IMR-90 (cell line): ENCODE data around the gene SMIM21. TPM values are rescaled to one million over a fixed set of nuclear protein-coding genes. Genes with fewer than 3 reads are reported as not detected.

Source experiments
- ATAC-seq: fragments of 200-7000 bp; cut with Tn5 transposase; 2 replicates; pipeline ENCODE4 v1.9.1; 2020; ENCODE audit warnings: low read depth, mild to moderate bottlenecking, moderate library complexity
- BruUV-seq: library from RNA; stranded (reverse); fragments of 400-500 nt; replicated peaks from 2 replicates; lab custom pipeline; 2021; lab: Mats Ljungman, UMichigan
- CTCF ChIA-PET: fragments of 300-600 bp; formaldehyde crosslinking; extraction: SDS; loops from one replicate; lab custom pipeline; 2021; ENCODE audit warnings: antibody characterized with exemption; lab: Yijun Ruan, JAX
- POLR2A ChIA-PET: fragments of 300-600 bp; sonication (Branson Sonifier 250); formaldehyde crosslinking; loops from one replicate; lab custom pipeline; 2022; ENCODE audit warnings: antibody characterized with exemption; ENCODE audit not compliant: unreplicated experiment; lab: Charles Lee
- DNase-seq: peaks from one replicate; pipeline ENCODE4 v3.0.0; 2013
- H2AFZ ChIP-seq: replicated peaks from 2 replicates; pipeline ENCODE3; 2013; ENCODE audit warnings: low read length, mild to moderate bottlenecking; ENCODE audit not compliant: poor library complexity
- H2AK5ac ChIP-seq: 2 replicates; pipeline ENCODE4 v1.6.1; 2013; ENCODE audit warnings: low read depth, low read length, inconsistent platforms
- H2AK9ac ChIP-seq: replicated peaks from 2 replicates; pipeline ENCODE3; 2013; ENCODE audit warnings: mild to moderate bottlenecking, low read depth, low read length, moderate library complexity; ENCODE audit not compliant: poor library complexity
- H2BK120ac ChIP-seq: 2 replicates; pipeline ENCODE4 v1.6.1; 2013; ENCODE audit warnings: low read depth, low read length, inconsistent platforms
- H2BK15ac ChIP-seq: 3 replicates; pipeline ENCODE4 v1.6.1; 2013; ENCODE audit warnings: low read depth, low read length, inconsistent platforms
- H2BK20ac ChIP-seq: 2 replicates; pipeline ENCODE4 v1.6.1; 2013; ENCODE audit warnings: low read depth, mild to moderate bottlenecking, inconsistent platforms, low read length, moderate library complexity
- H2BK5ac ChIP-seq: 2 replicates; pipeline ENCODE4 v1.6.1; 2013; ENCODE audit warnings: mild to moderate bottlenecking, low read depth, low read length, inconsistent platforms; ENCODE audit not compliant: poor library complexity, severe bottlenecking
- H3K14ac ChIP-seq: replicated peaks from 2 replicates; pipeline ENCODE4 v1.6.1; 2013; ENCODE audit warnings: low read depth, low read length, inconsistent platforms
- H3K18ac ChIP-seq: 2 replicates; pipeline ENCODE4 v1.6.1; 2013; ENCODE audit warnings: low read depth, low read length, control low read depth
- H3K23ac ChIP-seq: 2 replicates; pipeline ENCODE4 v1.6.1; 2013; ENCODE audit warnings: low read depth, low read length, inconsistent platforms
- H3K27ac ChIP-seq: 2 replicates; pipeline ENCODE4 v1.5.1; 2013; ENCODE audit warnings: mild to moderate bottlenecking, control low read depth, low read length; ENCODE audit not compliant: insufficient read depth
- H3K27me3 ChIP-seq: 2 replicates; pipeline ENCODE4 v1.6.1; 2013; ENCODE audit warnings: low read length; ENCODE audit not compliant: control insufficient read depth, insufficient read depth
- H3K36me3 ChIP-seq: 2 replicates; pipeline ENCODE4 v1.6.1; 2013; ENCODE audit warnings: low read length, mixed read lengths; ENCODE audit not compliant: control insufficient read depth, insufficient read depth
- H3K4ac ChIP-seq: 2 replicates; pipeline ENCODE4 v1.6.1; 2013; ENCODE audit warnings: low read depth, low read length, inconsistent platforms
- H3K4me1 ChIP-seq: 2 replicates; pipeline ENCODE4 v1.6.1; 2013; ENCODE audit warnings: low read length, mixed read lengths; ENCODE audit not compliant: control insufficient read depth, insufficient read depth
- H3K4me2 ChIP-seq: 2 replicates; pipeline ENCODE4 v1.6.1; 2013; ENCODE audit warnings: low read depth, mild to moderate bottlenecking, control low read depth, low read length, moderate library complexity
- H3K4me3 ChIP-seq: 2 replicates; pipeline ENCODE4 v1.5.1; 2013; ENCODE audit warnings: low read depth, mild to moderate bottlenecking, control low read depth, low read length, moderate library complexity; ENCODE audit not compliant: insufficient read depth
- H3K56ac ChIP-seq: 2 replicates; pipeline ENCODE4 v1.6.1; 2013; ENCODE audit warnings: low read length, inconsistent platforms; ENCODE audit not compliant: insufficient read depth; ENCODE audit errors: extremely low read depth
- H3K79me1 ChIP-seq, 2 experiments: 2 replicates each; pipeline ENCODE4 v1.6.1; 2013; ENCODE audit warnings: low read length in 2 of 2, inconsistent platforms in 1 of 2, low read depth in 1 of 2
- H3K9ac ChIP-seq: 2 replicates; pipeline ENCODE4 v1.6.1; 2013; ENCODE audit warnings: low read depth, low read length, control low read depth
- H3K9me1 ChIP-seq: 2 replicates; pipeline ENCODE4 v1.6.1; 2013; ENCODE audit warnings: low read length, inconsistent platforms; ENCODE audit not compliant: insufficient read depth
- H3K9me3 ChIP-seq: 2 replicates; pipeline ENCODE4 v1.6.1; 2013; ENCODE audit warnings: low read length; ENCODE audit not compliant: control insufficient read depth, insufficient read depth
- H4K20me1 ChIP-seq: 2 replicates; pipeline ENCODE4 v1.6.1; 2013; ENCODE audit warnings: low read length, inconsistent platforms; ENCODE audit not compliant: insufficient read depth
- H4K5ac ChIP-seq: 2 replicates; pipeline ENCODE4 v1.6.1; 2013; ENCODE audit warnings: mild to moderate bottlenecking, low read depth, low read length, control low read depth
- H4K8ac ChIP-seq, 2 experiments: 2 replicates each; pipeline ENCODE4 v1.6.1; 2013; ENCODE audit warnings: low read depth in 2 of 2, low read length in 2 of 2, control low read depth in 1 of 2, inconsistent platforms in 1 of 2
- H4K91ac ChIP-seq: 2 replicates; pipeline ENCODE4 v1.6.1; 2013; ENCODE audit warnings: low read depth, low read length, inconsistent platforms; ENCODE audit not compliant: insufficient read depth
- CEBPB ChIP-seq: IDR thresholded peaks from 2 replicates; pipeline ENCODE4 v1.6.1; 2012; ENCODE audit warnings: low read depth, low read length, improper control_type of control experiment
- CHD1 ChIP-seq: IDR thresholded peaks from 2 replicates; pipeline ENCODE4 v1.6.1; 2012; ENCODE audit warnings: low read depth, low read length, improper control_type of control experiment
- MAZ ChIP-seq: IDR thresholded peaks from 2 replicates; pipeline ENCODE4 v1.6.1; 2012; ENCODE audit warnings: low read depth, mild to moderate bottlenecking, low read length, improper control_type of control experiment, moderate library complexity, borderline replicate concordance
- MXI1 ChIP-seq: IDR thresholded peaks from 2 replicates; pipeline ENCODE4 v1.6.1; 2012; ENCODE audit warnings: low read depth, mild to moderate bottlenecking, low read length, moderate library complexity, borderline replicate concordance
- POLR2A ChIP-seq: IDR thresholded peaks from 2 replicates; pipeline ENCODE4 v1.6.1; 2012; ENCODE audit warnings: mild to moderate bottlenecking, low read depth, low read length
- RFX5 ChIP-seq: IDR thresholded peaks from 2 replicates; pipeline ENCODE4 v1.8.0; 2012; ENCODE audit warnings: low read depth, mild to moderate bottlenecking, low read length, moderate library complexity
- WGBS, 2 experiments: methylation state at CpG; one replicate each; pipeline versions ENCODE4 v1.1.5 to v1.1.7; 2013; ENCODE audit warnings: missing lambda C conversion rate in 2 of 2; ENCODE audit not compliant: insufficient read length in 1 of 2; ENCODE audit errors: extremely low coverage in 2 of 2; 5-methylcytosine and 5-hydroxymethylcytosine counted together
- dilution Hi-C: fragments of 300-500 bp; cut with HindIII; formaldehyde crosslinking; loops from one replicate; pipeline ENCODE4 v1.14.3; 2018; ENCODE audit warnings: low sequenced_read_pairs; ENCODE audit not compliant: unreplicated experiment
- in situ Hi-C: fragments of 300-500 bp; cut with MboI; formaldehyde crosslinking; loops from 3 replicates; pipeline ENCODE4 v1.14.3; 2019; ENCODE audit warnings: low sequenced_read_pairs, inconsistent platforms, mixed read lengths
- intact Hi-C: fragments of 100-400 bp; cut with micrococcal nuclease; formaldehyde crosslinking; loops from 2 replicates; pipeline ENCODE4 v1.10.0; 2022
- polyA plus RNA-seq, 3 experiments: library from polyadenylated mRNA; depleted of rRNA; stranded (reverse); fragments of >200 nt; gene quantifications; 2 replicates each; pipeline ENCODE4 v1.2.3, GENCODE V29; 2012; ENCODE audit warnings: low replicate concordance in 1 of 3
- total RNA-seq: library from RNA; depleted of rRNA; stranded (reverse); fragments of >200 nt; gene quantifications from 2 replicates; pipeline ENCODE4 v1.2.3, GENCODE V29; 2012; rRNA removed

The SMIM21 gene
- total and polyA plus RNA-seq, 2 of the 4 experiments (the other 2 are of a cell fraction): not detected

DNA sequence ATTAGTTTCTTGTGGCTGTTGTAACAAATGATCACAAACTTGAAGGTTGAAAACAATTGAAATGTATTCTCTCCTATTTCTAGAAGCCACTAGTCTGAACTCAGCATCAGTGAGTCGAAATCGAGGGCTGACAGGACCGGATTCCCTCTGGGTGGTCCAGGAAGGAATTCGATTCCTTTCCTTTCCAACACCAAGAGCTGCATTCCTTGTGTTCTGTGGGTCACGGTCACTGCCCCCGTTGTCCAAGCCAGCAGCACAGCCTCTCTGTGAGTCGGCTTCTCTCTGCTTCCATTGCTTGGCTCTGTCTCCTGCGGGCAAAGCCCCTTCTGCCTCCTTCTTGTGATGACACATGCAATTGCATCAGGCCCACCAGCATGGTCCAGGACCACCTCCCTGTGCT is 67.3 kb downstream of the SMIM21 start:
- CTCF ChIA-PET: no interaction called here
- H3K27me3 ChIP-seq: peaks cover 3% of the 10 kb centered on the region; the same call in 1 of the 2 replicates
- H3K36me3 ChIP-seq: no peaks in the 10 kb centered on the region
- no peak overlapping the region for H2BK120ac ChIP-seq
- H3K4me2 ChIP-seq: no peak overlapping the region
- dilution Hi-C loops (no loop called here), in situ Hi-C loops (no loop called here), intact Hi-C loops (no loop called here)
- H4K8ac ChIP-seq: no peak overlapping the region
- H3K18ac ChIP-seq: no peak overlapping the region
- DNase-seq: no peak
- no peak overlapping the region for H2AK5ac ChIP-seq
- no peaks in the 10 kb centered on the region for H3K79me1 ChIP-seq
- TF ChIP-seq RFX5 (no peak), POLR2A (no peak), MAZ (no peak), CEBPB (no peak), CHD1 (no peak), MXI1 (no peak)
- 0 out of 2 replicates have a peak, but pooled peaks cover 2% of the 10 kb centered on the region for H3K9me3 ChIP-seq
- H3K56ac ChIP-seq: no peak overlapping the region
- H3K9me1 ChIP-seq: peaks cover 4% of the 10 kb centered on the region; the same call in 1 of the 2 replicates
- POLR2A ChIA-PET: no interaction called here
- no peak overlapping the region for H2AK9ac ChIP-seq
- no peak overlapping the region for H3K4ac ChIP-seq
- H4K91ac ChIP-seq: no peak overlapping the region
- H3K23ac ChIP-seq: no peak overlapping the region
- no peak overlapping the region for H3K14ac ChIP-seq
- H2BK15ac ChIP-seq: no peak overlapping the region
- no peak overlapping the region for H2AFZ ChIP-seq
- H3K4me3 ChIP-seq: no peak overlapping the region
- no peak for ATAC-seq
- H2BK5ac ChIP-seq: no peak overlapping the region
- H2BK20ac ChIP-seq: no peak overlapping the region
- 62% methylated on average over 2 of the region's 8 CpGs; no CpG with 5 or more reads in 1 of the 2 experiments for WGBS, 2 experiments
- H4K5ac ChIP-seq: no peak overlapping the region
- no peak overlapping the region for H3K9ac ChIP-seq
- no peak overlapping the region for H3K27ac ChIP-seq
- no peaks in the 10 kb centered on the region for H4K20me1 ChIP-seq
- BruUV-seq: no TSS peak
- peaks cover 2% of the 10 kb centered on the region; the same call in 1 of the 2 replicates for H3K4me1 ChIP-seq

Other genes with a start within 250 kb of the SMIM21 start
- 16.1 and 16.9 TPM in 2 replicates for gene PTGR3, start 218.6 kb downstream of the SMIM21 start, total RNA-seq
- gene PTGR3, start 218.6 kb downstream of the SMIM21 start, polyA plus RNA-seq (2012; rRNA removed): 24.6 and 26.4 TPM in 2 replicates
- gene TSHZ1, start 216.9 kb downstream of the SMIM21 start, total RNA-seq: 9.2 and 10.0 TPM in 2 replicates
- gene TSHZ1, start 216.9 kb downstream of the SMIM21 start, polyA plus RNA-seq (2012; rRNA removed): 6.4 and 7.1 TPM in 2 replicates